8988T (cell line): ENCODE data around the gene DOK3.
A peak's percentile ranks its signal among the peaks of the same experiment; 100 is the strongest.

ENCODE experiments used
- DNase-seq: peaks from one replicate; pipeline ENCODE4 v3.0.0; 2011

Gene DOK3

GRCh38 chr5:177478711-177479646 lies 30.6 kb downstream of the DOK3 start:
- DNase-seq = no peak

DNA sequence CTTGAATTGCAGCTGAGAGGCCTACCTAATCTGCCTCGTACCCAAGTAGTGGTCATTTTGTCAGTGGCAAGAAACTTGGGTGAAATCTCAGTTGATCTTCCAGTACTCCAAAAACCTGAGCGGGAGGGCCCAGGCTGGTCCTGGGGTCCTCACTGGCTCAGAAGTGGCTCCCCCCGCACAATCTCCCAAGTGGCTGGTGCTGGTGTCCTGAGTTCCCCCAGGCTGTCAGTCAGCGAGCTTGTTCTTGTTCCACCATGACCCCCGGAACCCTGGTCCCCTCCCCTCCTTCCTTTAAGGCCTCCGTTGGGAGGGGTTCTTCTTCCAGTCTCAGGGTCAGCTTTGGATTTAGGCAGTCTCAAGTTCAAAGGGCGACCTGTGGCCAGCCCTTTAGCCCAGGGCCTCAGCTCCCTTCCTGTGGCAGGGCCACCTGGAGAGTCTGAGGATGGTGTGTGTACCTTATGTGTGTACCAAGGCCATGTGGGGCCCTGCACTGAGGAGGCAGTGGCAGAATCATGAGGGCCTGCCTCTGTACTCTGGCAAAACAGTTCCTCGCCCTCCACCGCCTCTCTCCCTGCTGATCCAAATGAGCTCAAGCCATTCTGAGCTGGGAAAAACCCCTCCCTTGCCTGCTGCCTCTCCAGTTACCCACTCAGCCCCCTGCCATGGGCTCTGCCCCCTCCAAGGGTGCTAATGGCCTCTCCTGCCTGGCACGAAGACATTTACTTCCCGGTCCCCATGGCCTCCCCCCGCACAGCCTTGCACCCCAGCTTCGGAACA lies 31.7 kb downstream of the DOK3 start:
- no peak for DNase-seq

DNA sequence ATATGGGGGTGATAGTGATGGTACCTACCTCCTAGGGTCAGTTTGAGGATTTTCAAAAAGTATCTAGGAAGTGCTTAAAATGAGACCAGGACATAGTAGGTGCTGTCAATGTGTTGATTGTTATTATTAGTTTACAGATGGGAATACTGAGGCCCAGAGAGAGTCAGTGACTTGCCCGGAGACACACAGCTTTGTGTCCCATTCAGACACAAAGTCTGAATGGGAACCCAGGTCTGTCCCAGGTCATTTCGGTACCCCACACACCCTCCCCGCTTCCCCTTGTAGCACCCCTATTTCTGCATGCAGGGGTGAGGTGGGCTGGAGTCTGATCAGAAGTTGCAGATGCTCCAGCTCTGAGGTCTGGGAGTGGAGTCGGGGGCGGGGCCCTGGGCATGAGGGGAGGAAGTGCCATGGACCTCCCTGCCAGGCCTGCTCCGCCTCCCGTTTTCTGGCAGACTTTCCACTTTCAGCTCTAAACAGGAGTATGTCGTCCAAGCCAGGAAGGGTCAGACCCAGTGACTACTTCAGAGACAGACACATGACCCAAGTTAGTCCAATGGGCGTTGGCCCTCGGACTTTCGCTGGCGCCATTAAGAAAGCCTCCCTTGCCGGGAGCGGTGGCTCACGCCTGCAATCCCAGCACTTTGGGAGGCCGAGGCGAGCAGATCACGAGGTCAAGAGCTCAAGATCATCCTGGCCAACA lies 32.9 kb downstream of the DOK3 start:
- DNase-seq = no peak

DNA sequence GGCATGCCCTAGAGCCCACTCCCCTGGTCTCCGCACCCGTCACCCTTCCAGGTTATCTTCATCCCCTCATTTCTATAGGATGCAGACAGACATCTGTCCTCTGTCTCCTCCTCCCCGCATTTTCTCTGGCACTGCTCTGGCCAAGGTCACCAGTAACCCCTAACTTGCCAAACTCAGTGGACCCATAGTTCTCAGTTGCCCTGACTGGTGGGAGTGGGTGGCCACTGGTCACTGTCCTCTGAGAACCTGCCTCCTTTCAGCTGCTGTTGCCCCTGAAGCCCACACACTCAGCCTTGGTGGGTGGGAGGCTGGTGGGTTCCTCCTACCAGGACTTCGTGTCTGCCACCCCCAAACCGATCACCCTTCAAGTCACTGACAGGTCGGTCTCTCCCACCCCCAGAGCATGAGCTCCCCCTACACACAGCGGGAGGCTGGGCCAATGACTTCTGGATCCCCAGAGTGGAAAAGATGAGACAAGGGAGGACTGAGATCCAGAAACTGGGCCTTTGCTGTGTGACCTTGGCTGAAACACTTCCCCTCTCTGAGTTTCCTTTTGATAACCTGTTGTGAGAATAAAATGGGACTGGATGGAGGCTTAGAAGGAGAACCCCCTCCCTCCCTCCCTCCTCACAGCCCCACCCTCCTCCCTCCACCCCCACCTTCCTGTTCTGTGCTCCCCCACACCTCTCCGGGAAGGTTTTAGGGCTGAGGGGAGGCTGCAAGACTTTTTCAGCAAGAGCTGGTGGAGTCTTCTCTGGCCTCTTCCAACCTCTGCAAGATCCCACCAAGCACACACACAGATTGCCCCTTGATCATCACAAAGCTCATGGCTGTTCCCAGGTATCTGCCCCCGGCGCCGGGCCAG lies 33.8 kb downstream of the DOK3 start:
- DNase-seq = no peak

DNA sequence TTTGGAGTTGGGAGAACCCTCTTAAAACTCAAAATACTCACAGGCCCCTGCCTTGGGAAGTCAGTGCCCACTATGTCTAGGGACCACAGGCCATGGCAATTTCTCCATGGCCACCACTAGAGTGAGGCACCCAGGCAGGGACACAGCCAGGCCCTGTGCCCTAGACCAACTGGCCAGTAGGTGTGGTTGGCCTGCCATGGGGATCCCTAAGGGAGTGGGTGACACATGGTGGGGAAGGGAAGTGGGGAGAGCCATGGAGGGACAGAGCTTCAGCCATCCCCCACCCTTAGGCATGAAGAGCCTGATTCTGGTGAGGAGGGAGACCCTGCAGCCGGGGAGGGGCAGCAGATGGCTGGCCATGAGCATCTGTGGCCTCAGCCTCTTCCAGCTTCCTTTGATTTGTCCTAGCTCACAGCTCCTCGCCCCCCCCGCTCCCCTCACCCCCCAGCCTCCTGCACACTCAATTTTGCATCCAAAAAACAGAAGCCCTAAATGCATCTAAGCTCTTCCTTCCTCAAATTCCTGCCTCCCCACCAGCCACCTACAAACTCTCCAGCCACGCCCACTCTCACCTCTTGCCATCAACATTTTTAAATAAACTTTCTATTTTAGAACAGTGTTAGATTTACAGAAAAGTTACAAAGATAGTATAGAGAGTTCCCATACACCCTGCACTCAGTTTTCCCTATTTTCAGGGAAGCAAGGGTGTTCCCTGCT lies 34.6 kb downstream of the DOK3 start:
- no peak for DNase-seq

DNA sequence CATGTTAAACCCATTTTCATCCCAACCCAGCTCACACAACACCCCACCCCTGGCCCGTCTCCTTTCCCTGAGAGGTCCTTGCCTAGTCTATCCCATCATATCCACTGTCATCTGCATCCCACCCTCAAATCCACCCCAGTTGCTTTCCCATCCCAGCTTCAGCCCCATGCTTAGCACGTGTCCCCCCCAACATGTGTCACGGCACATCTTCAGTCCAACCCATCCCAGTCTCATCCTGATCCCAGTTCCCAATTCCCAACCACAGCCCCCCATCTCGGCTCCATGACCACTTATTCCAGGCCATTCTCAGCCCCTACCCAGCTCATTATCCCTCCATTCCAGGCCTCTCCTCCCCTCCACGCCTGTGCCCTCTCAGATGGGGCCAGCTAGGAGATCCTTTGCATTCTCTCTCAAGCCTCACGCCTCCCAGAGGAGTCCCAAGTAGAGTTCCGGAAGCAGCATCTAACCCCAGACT lies 35.6 kb downstream of the DOK3 start:
- no peak for DNase-seq

- peak; percentile 97 for DNase-seq
Measured at GRCh38 chr5:177473443-177474001, 36.1 kb downstream of the DOK3 start, which contains the start of gene DBN1. Gene DBN1 (minus strand): TSS chr5:177473634. CDS start chr5:177473521, 113 bp downstream.

GRCh38 chr5:177472460-177473442 lies 36.9 kb downstream of the DOK3 start:
- DNase-seq = peak; percentile 85

- DNase-seq = no peak
Measured at GRCh38 chr5:177471610-177472356, 37.8 kb downstream of the DOK3 start.

GRCh38 chr5:177470759-177471536 lies 38.7 kb downstream of the DOK3 start:
- DNase-seq = peak; percentile 75

GRCh38 chr5:177469750-177470525 lies 39.7 kb downstream of the DOK3 start:
- no peak for DNase-seq

- no peak for DNase-seq
Measured at GRCh38 chr5:177468685-177469628, 40.7 kb downstream of the DOK3 start.

- DNase-seq = no peak
Measured at GRCh38 chr5:177468329-177468684, 41.3 kb downstream of the DOK3 start.

- DNase-seq = no peak
Measured at GRCh38 chr5:177467436-177467835, 42.2 kb downstream of the DOK3 start.

DNA sequence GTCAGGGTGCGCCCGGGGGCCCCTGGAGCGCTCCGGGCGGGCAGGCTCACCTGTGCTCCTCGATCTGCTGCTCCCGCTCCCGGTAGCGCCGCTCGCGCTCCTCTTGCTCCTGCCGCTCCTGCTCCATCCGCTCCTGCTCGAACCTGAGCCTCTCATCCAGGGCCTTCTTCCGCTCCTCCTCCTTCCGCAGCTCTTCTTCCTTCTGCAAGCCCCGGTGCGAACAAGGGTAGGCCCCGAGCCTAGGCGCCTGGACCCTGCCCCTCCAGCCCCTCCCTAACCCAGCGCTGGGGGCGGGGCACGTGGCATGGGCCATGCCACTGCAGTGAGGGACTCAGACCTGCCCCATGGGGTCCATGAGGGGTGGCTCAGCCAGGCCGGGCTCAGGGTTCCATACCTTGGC lies 42.8 kb downstream of the DOK3 start:
- DNase-seq = no peak

DNA sequence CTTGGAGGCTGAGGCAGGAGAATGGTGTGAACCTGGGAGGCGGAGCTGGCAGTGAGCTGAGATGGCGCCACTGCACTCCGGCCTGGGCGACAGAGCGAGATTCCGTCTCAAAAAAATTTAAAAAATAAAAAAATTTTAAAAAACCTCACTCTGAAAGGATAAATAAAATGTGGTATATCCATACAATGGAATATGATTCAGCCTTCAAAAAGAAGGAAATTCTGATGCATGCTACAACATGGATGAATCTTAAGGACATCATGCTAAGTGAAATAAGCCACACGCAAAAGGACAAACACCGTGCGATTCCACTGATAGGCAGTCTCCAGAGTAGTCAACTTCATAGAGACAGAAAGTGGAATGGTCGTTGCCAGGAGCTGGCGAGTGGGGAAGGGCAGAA lies 44.6 kb downstream of the DOK3 start:
- no peak for DNase-seq
